SKM-1 treated with dmso at 0.1 percent for 144 hours (cell line): ENCODE measurements around the gene FRMD3.
"Not testable (repeated sequence)": the region's sequence is repeated elsewhere in the genome, so short reads cannot be mapped to it uniquely, and the experiment has no call there.

Source experiments
- DNase-seq: peaks from one replicate; lab custom pipeline; 2025; ENCODE audit not compliant: unreplicated experiment; lab: John Stamatoyannopoulos, UW

Gene FRMD3

GRCh38 chr9:83396813-83397212 is 141.4 kb downstream of the FRMD3 start:
- DNase-seq: no peak

GRCh38 chr9:83396342-83396741 is 141.9 kb downstream of the FRMD3 start:
- DNase-seq: no peak

GRCh38 chr9:83392228-83392627 is 146.0 kb downstream of the FRMD3 start:
- DNase-seq: no peak

GRCh38 chr9:83388346-83388745 is 149.9 kb downstream of the FRMD3 start:
- DNase-seq: no peak

- DNase-seq: no peak
These were observed 150.6 kb downstream of the FRMD3 start for GRCh38 chr9:83387401-83388185.

GRCh38 chr9:83385317-83385716 is 152.9 kb downstream of the FRMD3 start:
- no peak for DNase-seq

GRCh38 chr9:83384214-83384613 is 154.0 kb downstream of the FRMD3 start:
- DNase-seq: no peak

GRCh38 chr9:83383034-83383433 is 155.2 kb downstream of the FRMD3 start:
- DNase-seq: no peak

GRCh38 chr9:83382421-83382820 is 155.8 kb downstream of the FRMD3 start:
- DNase-seq: no peak

- no peak for DNase-seq
These were observed 159.2 kb downstream of the FRMD3 start for GRCh38 chr9:83379045-83379444.

GRCh38 chr9:83372957-83373356 is 165.2 kb downstream of the FRMD3 start:
- no peak for DNase-seq

- no peak for DNase-seq
These were observed 170.9 kb downstream of the FRMD3 start for GRCh38 chr9:83367326-83367725.

- DNase-seq: no peak
These were observed 175.7 kb downstream of the FRMD3 start for GRCh38 chr9:83362341-83362995.

GRCh38 chr9:83359039-83359438 is 179.2 kb downstream of the FRMD3 start:
- no peak for DNase-seq

- not testable (repeated sequence) for DNase-seq
These were observed 179.7 kb downstream of the FRMD3 start for GRCh38 chr9:83358493-83358892.

- DNase-seq: no peak
These were observed 182.5 kb downstream of the FRMD3 start for GRCh38 chr9:83355729-83356151.

- DNase-seq: no peak
These were observed 183.2 kb downstream of the FRMD3 start for GRCh38 chr9:83355024-83355444.

- DNase-seq: no peak
These were observed 189.2 kb downstream of the FRMD3 start for GRCh38 chr9:83349031-83349430.

GRCh38 chr9:83346655-83347420 is 191.4 kb downstream of the FRMD3 start:
- no peak for DNase-seq

GRCh38 chr9:83343366-83343999 is 194.7 kb downstream of the FRMD3 start:
- no peak for DNase-seq

- no peak for DNase-seq
These were observed 195.5 kb downstream of the FRMD3 start for GRCh38 chr9:83342731-83343130.
